ENCODE measurements around the gene THSD4.

THSD4 gene

GRCh38 chr15:71230303-71230702 lies 115.0 kb downstream of the THSD4 start:
- H3K27ac ChIP-seq, result no peak overlapping the region
- H3K9me3 ChIP-seq (ENCODE audit: low read depth, low read length), result no peaks in the 10 kb centered on the region
- TF ChIP-seq POLR2AphosphoS5 (IDR thresholded peaks at IDR 0.05; ENCODE audit: borderline replicate concordance, low read depth, low read length) (no peak), EZH2 (IDR thresholded peaks at IDR 0.05) (no peak), FOXP2 (optimal IDR thresholded peaks at IDR 0.05; ENCODE audit: control extremely low read depth, extremely low read length, insufficient read depth) (no peak)
- DNase-seq (ENCODE audit: low read depth, low spot score), result no peak
- no peaks in the 10 kb centered on the region for H3K36me3 ChIP-seq (ENCODE audit: insufficient read depth, low read length)
- no peak overlapping the region for H3K4me3 ChIP-seq
- no peak overlapping the region for H3K9ac ChIP-seq (ENCODE audit: insufficient read length)

GRCh38 chr15:71231758-71232157 lies 116.5 kb downstream of the THSD4 start:
- Histone ChIP-seq H3K36me3 (ENCODE audit: insufficient read depth, low read length) (no peaks in the 10 kb centered on the region), H3K27ac (no peak overlapping the region), H3K4me3 (no peak overlapping the region), H3K9me3 (ENCODE audit: low read depth, low read length) (no peaks in the 10 kb centered on the region), H3K9ac (ENCODE audit: insufficient read length) (no peak overlapping the region)
- TF ChIP-seq EZH2 (IDR thresholded peaks at IDR 0.05) (no peak), POLR2AphosphoS5 (IDR thresholded peaks at IDR 0.05; ENCODE audit: borderline replicate concordance, low read depth, low read length) (no peak), FOXP2 (optimal IDR thresholded peaks at IDR 0.05; ENCODE audit: control extremely low read depth, extremely low read length, insufficient read depth) (no peak)
- no peak for DNase-seq (ENCODE audit: low read depth, low spot score)

DNA sequence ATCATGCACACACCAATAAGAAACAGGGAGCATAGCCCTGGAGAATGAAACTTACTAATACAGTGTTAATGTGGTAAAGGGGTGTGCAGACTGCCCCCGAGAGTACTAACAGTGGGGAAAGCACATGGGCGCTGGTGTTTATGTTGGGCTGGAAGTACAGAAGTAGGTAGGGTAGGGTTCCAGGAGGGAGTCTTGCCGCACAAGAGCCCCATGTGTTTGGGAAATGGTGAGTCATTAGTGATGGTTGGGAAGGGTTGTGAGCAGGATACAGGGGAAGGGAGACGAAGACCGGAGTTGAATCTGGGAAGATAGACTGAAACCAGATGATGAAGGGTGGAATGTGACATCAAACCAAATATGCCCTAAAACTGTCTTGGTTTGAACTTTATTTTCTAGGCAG lies 117.1 kb downstream of the THSD4 start:
- no peak for TF ChIP-seq FOXP2 (optimal IDR thresholded peaks at IDR 0.05; ENCODE audit: control extremely low read depth, extremely low read length, insufficient read depth)
- no peak for TF ChIP-seq POLR2AphosphoS5 (IDR thresholded peaks at IDR 0.05; ENCODE audit: borderline replicate concordance, low read depth, low read length)
- no peak for TF ChIP-seq EZH2 (IDR thresholded peaks at IDR 0.05)

GRCh38 chr15:71237456-71238188 lies 122.4 kb downstream of the THSD4 start:
- Histone ChIP-seq H3K27ac (no peak overlapping the region), H3K9me3 (ENCODE audit: low read depth, low read length) (no peaks in the 10 kb centered on the region), H3K4me3 (no peak overlapping the region), H3K9ac (ENCODE audit: insufficient read length) (no peak overlapping the region), H3K36me3 (ENCODE audit: insufficient read depth, low read length) (no peaks in the 10 kb centered on the region)
- no peak for TF ChIP-seq EZH2 (IDR thresholded peaks at IDR 0.05)
- TF ChIP-seq FOXP2 (optimal IDR thresholded peaks at IDR 0.05; ENCODE audit: control extremely low read depth, extremely low read length, insufficient read depth), result no peak
- no peak for TF ChIP-seq POLR2AphosphoS5 (IDR thresholded peaks at IDR 0.05; ENCODE audit: borderline replicate concordance, low read depth, low read length)
- no peak for DNase-seq (ENCODE audit: low read depth, low spot score)

More for the DNA sequence above, 117.1 kb downstream of the THSD4 start:
- H3K36me3 ChIP-seq (ENCODE audit: insufficient read depth, low read length), result no peaks in the 10 kb centered on the region
- no peak for DNase-seq (ENCODE audit: low read depth, low spot score)
- no peak overlapping the region for H3K27ac ChIP-seq
- H3K9ac ChIP-seq (ENCODE audit: insufficient read length), result no peak overlapping the region
- no peaks in the 10 kb centered on the region for H3K9me3 ChIP-seq (ENCODE audit: low read depth, low read length)
- no peak overlapping the region for H3K4me3 ChIP-seq

- Histone ChIP-seq H3K9ac (ENCODE audit: insufficient read length) (no peak overlapping the region), H3K4me3 (no peak overlapping the region), H3K27ac (no peak overlapping the region), H3K36me3 (ENCODE audit: insufficient read depth, low read length) (no peaks in the 10 kb centered on the region), H3K9me3 (ENCODE audit: low read depth, low read length) (no peaks in the 10 kb centered on the region)
- no peak for TF ChIP-seq EZH2 (IDR thresholded peaks at IDR 0.05)
- no peak for TF ChIP-seq POLR2AphosphoS5 (IDR thresholded peaks at IDR 0.05; ENCODE audit: borderline replicate concordance, low read depth, low read length)
- TF ChIP-seq FOXP2 (optimal IDR thresholded peaks at IDR 0.05; ENCODE audit: control extremely low read depth, extremely low read length, insufficient read depth), result no peak
- DNase-seq (ENCODE audit: low read depth, low spot score), result no peak
Observed at GRCh38 chr15:71238926-71239325, 123.7 kb downstream of the THSD4 start.

GRCh38 chr15:71239592-71240364 lies 124.5 kb downstream of the THSD4 start:
- DNase-seq (ENCODE audit: low read depth, low spot score), result no peak
- no peak overlapping the region for H3K9ac ChIP-seq (ENCODE audit: insufficient read length)
- no peak overlapping the region for H3K4me3 ChIP-seq
- TF ChIP-seq FOXP2 (optimal IDR thresholded peaks at IDR 0.05; ENCODE audit: control extremely low read depth, extremely low read length, insufficient read depth) (no peak), EZH2 (IDR thresholded peaks at IDR 0.05) (no peak), POLR2AphosphoS5 (IDR thresholded peaks at IDR 0.05; ENCODE audit: borderline replicate concordance, low read depth, low read length) (no peak)
- H3K9me3 ChIP-seq (ENCODE audit: low read depth, low read length), result no peaks in the 10 kb centered on the region
- no peaks in the 10 kb centered on the region for H3K36me3 ChIP-seq (ENCODE audit: insufficient read depth, low read length)
- H3K27ac ChIP-seq, result no peak overlapping the region

- no peak for DNase-seq (ENCODE audit: low read depth, low spot score)
- Histone ChIP-seq H3K4me3 (no peak overlapping the region), H3K36me3 (ENCODE audit: insufficient read depth, low read length) (no peaks in the 10 kb centered on the region), H3K9me3 (ENCODE audit: low read depth, low read length) (no peaks in the 10 kb centered on the region), H3K27ac (no peak overlapping the region), H3K9ac (ENCODE audit: insufficient read length) (no peak overlapping the region)
- TF ChIP-seq EZH2 (IDR thresholded peaks at IDR 0.05) (no peak), FOXP2 (optimal IDR thresholded peaks at IDR 0.05; ENCODE audit: control extremely low read depth, extremely low read length, insufficient read depth) (no peak), POLR2AphosphoS5 (IDR thresholded peaks at IDR 0.05; ENCODE audit: borderline replicate concordance, low read depth, low read length) (no peak)
Observed at GRCh38 chr15:71242292-71242691, 127.0 kb downstream of the THSD4 start.

DNA sequence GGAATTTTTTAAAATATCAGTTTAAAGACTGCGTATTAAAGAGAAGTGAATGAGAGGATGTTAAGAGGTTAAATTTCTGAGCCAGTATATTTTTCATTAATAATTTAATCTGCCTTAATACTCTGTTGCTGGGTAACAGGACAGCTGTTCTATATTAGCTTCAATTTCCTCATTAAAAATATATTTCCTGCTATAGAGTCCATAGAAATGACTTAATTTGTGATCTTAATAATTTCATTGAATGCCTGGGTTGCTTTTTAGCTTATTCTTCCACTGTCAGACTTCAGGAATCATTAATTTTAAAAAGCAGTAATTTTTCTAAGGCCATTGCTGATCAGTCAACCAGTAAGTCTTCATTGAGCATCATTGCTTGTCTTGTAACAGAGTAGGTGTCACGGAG lies 129.0 kb downstream of the THSD4 start:
- H3K36me3 ChIP-seq (ENCODE audit: insufficient read depth, low read length), result no peaks in the 10 kb centered on the region
- DNase-seq (ENCODE audit: low read depth, low spot score), result no peak
- H3K27ac ChIP-seq, result no peak overlapping the region
- no peak overlapping the region for H3K9ac ChIP-seq (ENCODE audit: insufficient read length)
- H3K4me3 ChIP-seq, result peak overlapping the region; percentile 14; the same call in 1 of the 2 replicates
- H3K9me3 ChIP-seq (ENCODE audit: low read depth, low read length), result no peaks in the 10 kb centered on the region
- no peak for TF ChIP-seq FOXP2 (optimal IDR thresholded peaks at IDR 0.05; ENCODE audit: control extremely low read depth, extremely low read length, insufficient read depth)
- TF ChIP-seq EZH2 (IDR thresholded peaks at IDR 0.05), result no peak
- no peak for TF ChIP-seq POLR2AphosphoS5 (IDR thresholded peaks at IDR 0.05; ENCODE audit: borderline replicate concordance, low read depth, low read length)

Data from SK-N-MC (cell line).